Activated CD8-positive, alpha-beta memory T cell treated with anti-CD3 and anti-CD28 coated beads, Interleukin-2, amount 10 ng/mL, durations not matched to agents 7 days and 5 days (primary cell): ENCODE measurements around the gene CEMIP2. TPM values are rescaled to one million over a fixed set of nuclear protein-coding genes. Genes with fewer than 3 reads are reported as not detected.

ENCODE experiments used
- ATAC-seq: fragments of 150-1000 bp; cut with Tn5 transposase; one replicate; pipeline ENCODE4 v1.10.0; 2021; ENCODE audit warnings: moderate library complexity
- CTCF ChIA-PET: fragments of 350-600 bp; sonication (Branson Sonifier 250); formaldehyde crosslinking; loops from one replicate; lab custom pipeline; 2021; ENCODE audit warnings: antibody characterized with exemption; lab: Charles Lee
- DNase-seq: peaks from one replicate; pipeline ENCODE4 v3.0.0-alpha.2; 2020
- H3K27ac Mint-ChIP-seq: one replicate; pipeline ENCODE4 v1.8.0; 2021; ENCODE audit warnings: mild to moderate bottlenecking, mixed read lengths
- H3K27me3 Mint-ChIP-seq: one replicate; pipeline ENCODE4 v1.8.0; 2021; ENCODE audit warnings: mixed read lengths
- H3K36me3 Mint-ChIP-seq: one replicate; pipeline ENCODE4 v1.8.0; 2021; ENCODE audit warnings: mild to moderate bottlenecking, mixed read lengths
- H3K4me1 Mint-ChIP-seq: one replicate; pipeline ENCODE4 v1.8.0; 2021; ENCODE audit warnings: mixed read lengths
- H3K4me3 Mint-ChIP-seq: one replicate; pipeline ENCODE4 v1.8.0; 2021; ENCODE audit warnings: mild to moderate bottlenecking, moderate library complexity, mixed read lengths
- H3K9me3 Mint-ChIP-seq: one replicate; pipeline ENCODE4 v1.8.0; 2022; ENCODE audit warnings: low read depth, mixed read lengths
- total RNA-seq, 2 experiments: library from RNA; stranded (reverse); gene quantifications; one replicate each; pipeline ENCODE4 v1.2.3, GENCODE V29; 2021

The CEMIP2 gene
- total RNA-seq, 2 experiments from 2014 or later, result 57.0 to 78.8 TPM

DNA sequence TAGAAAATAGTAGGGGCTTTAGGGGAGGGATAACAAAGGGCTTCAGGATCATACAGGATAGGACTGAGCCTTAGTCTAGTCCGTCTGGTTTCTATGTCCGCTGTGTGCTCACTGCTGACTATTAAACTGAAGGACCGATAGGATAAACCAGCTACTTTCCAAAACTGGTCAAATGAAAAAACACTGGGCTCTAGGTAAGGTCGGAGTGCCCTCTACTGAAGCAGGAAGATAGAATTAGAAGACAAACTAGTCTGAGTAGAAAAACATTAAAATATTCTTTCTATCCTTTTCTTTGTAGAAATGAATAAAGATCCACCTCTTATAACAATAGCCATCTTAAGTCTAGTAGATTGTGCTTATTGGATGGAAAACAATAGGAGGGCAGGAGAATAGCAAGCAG lies 133.6 kb downstream of the CEMIP2 start:
- Mint-ChIP-seq H3K36me3 (peaks cover 4% of the 10 kb centered on the region), H3K4me1 (peaks cover 42% of the 10 kb centered on the region), H3K27ac (no peak overlapping the region), H3K4me3 (no peak overlapping the region), H3K27me3 (peaks cover 2% of the 10 kb centered on the region), H3K9me3 (no peaks in the 10 kb centered on the region)
- ATAC-seq (no peak), DNase-seq (no peak)
- CTCF ChIA-PET, result no interaction called here

Other genes with a start within 250 kb of the CEMIP2 start
- 10 to 100 TPM; 27.0 to 35.7 TPM for gene ABHD17B, start 142.7 kb upstream of the CEMIP2 start, total RNA-seq
- 10 to 100 TPM in 1 of 2 experiments, 1 to 10 TPM in 1; 9.8 to 13.0 TPM for gene C9orf85, start 143.1 kb upstream of the CEMIP2 start, total RNA-seq